K562 (cell line): ENCODE measurements around the gene GALNT7. TPM values are rescaled to one million over a fixed set of nuclear protein-coding genes. Genes with fewer than 3 reads are reported as not detected.
A peak's percentile ranks its signal among the peaks of the same experiment; 100 is the strongest.

Experiments used
- ATAC-seq: fragments of 200-7000 bp; cut with Tn5 transposase; 3 replicates; pipeline ENCODE4 v1.9.1; 2020; ENCODE audit warnings: moderate library complexity
- BruUV-seq: library from RNA; stranded (reverse); fragments of 400-500 nt; replicated peaks from 2 replicates; lab custom pipeline; 2021; lab: Mats Ljungman, UMichigan
- CTCF ChIA-PET: fragments of 300-600 bp; formaldehyde crosslinking; extraction: SDS; loops from one replicate; lab custom pipeline; 2021; ENCODE audit warnings: low intra/inter-chr PET ratio; lab: Yijun Ruan, JAX
- POLR2A ChIA-PET: fragments of 300-600, 350-650 bp; sonication (Branson Sonifier 250); formaldehyde crosslinking; extraction: SDS; loops from one replicate; lab custom pipeline; 2021; ENCODE audit warnings: antibody characterized with exemption, inconsistent platforms; lab: Yijun Ruan, JAX
- DNase-seq, 4 experiments: peaks; one replicate each; pipeline versions ENCODE4 v3.0.0 to v3.0.0-alpha.2; 2011 to 2018; ENCODE audit warnings: low spot score in 3 of 4, mixed read lengths in 3 of 4; ENCODE audit errors: extremely low read depth in 1 of 4
- FAIRE-seq: peaks from 2 replicates; lab custom pipeline; 2011; peaks lifted over from hg19 to GRCh38; lab: Jason Lieb, UNC
- H2AFZ ChIP-seq: 2 replicates; pipeline ENCODE4 v1.6.0; 2011; ENCODE audit warnings: low read depth, low read length, control low read depth, inconsistent platforms
- H3K27ac ChIP-seq: fragments of 200-600 bp; 3 replicates; pipeline ENCODE4 v1.8.0; 2011; ENCODE audit warnings: low read depth, mild to moderate bottlenecking, control low read depth, inconsistent platforms, low read length, moderate library complexity, mixed read lengths; ENCODE audit errors: extremely low read depth
- H3K27me3 ChIP-seq, 2 experiments: fragments of 300-600 bp in 1 of 2; 2 replicates in 1 of 2; 3 replicates in 1 of 2; pipeline versions ENCODE4 v1.6.0 to v1.8.0; 2011; ENCODE audit warnings: inconsistent platforms in 2 of 2, low read length in 2 of 2, mild to moderate bottlenecking in 1 of 2, mixed read lengths in 1 of 2, moderate library complexity in 1 of 2; ENCODE audit not compliant: control insufficient read depth in 2 of 2, insufficient read depth in 2 of 2
- H3K36me3 ChIP-seq: fragments of 300-600 bp; 3 replicates; pipeline ENCODE4 v1.8.0; 2011; ENCODE audit warnings: mild to moderate bottlenecking, low read length, inconsistent platforms; ENCODE audit not compliant: control insufficient read depth, insufficient read depth
- H3K4me1 ChIP-seq, 2 experiments: fragments of 200-600 bp in 1 of 2; replicated peaks in 1 of 2; 2 replicates in 1 of 2; 3 replicates in 1 of 2; pipeline versions ENCODE4 v1.5.1 to v1.8.0; 2011; ENCODE audit warnings: inconsistent platforms in 2 of 2, low read length in 2 of 2, mild to moderate bottlenecking in 1 of 2, mixed read lengths in 1 of 2, moderate library complexity in 1 of 2; ENCODE audit not compliant: control insufficient read depth in 2 of 2, insufficient read depth in 2 of 2
- H3K4me2 ChIP-seq: 2 replicates; pipeline ENCODE4 v1.6.1; 2011; ENCODE audit warnings: low read length, control low read depth, inconsistent platforms, mixed read lengths; ENCODE audit not compliant: insufficient read depth
- H3K4me3 ChIP-seq: fragments of 200-600 bp; sonication (generic), shearing (Covaris generic); 2 replicates; pipeline ENCODE4 v1.5.1; 2016; ENCODE audit warnings: control low read depth, inconsistent platforms
- H3K79me2 ChIP-seq: fragments of 200-600 bp; 3 replicates; pipeline ENCODE4 v1.8.0; 2011; ENCODE audit warnings: low read length, inconsistent platforms; ENCODE audit not compliant: control insufficient read depth, insufficient read depth
- H3K9ac ChIP-seq, 2 experiments: 2 replicates each; pipeline versions ENCODE4 v1.6.0 to v1.6.1; 2011; ENCODE audit warnings: low read depth in 2 of 2, low read length in 2 of 2, control low read depth in 1 of 2, inconsistent platforms in 1 of 2, mild to moderate bottlenecking in 1 of 2, mixed read lengths in 1 of 2; ENCODE audit not compliant: insufficient read depth in 1 of 2
- H3K9me1 ChIP-seq: one replicate; pipeline ENCODE4 v1.6.0; 2011; ENCODE audit warnings: inconsistent platforms, mild to moderate bottlenecking, low read length, moderate library complexity; ENCODE audit not compliant: control insufficient read depth, insufficient read depth
- H3K9me3 ChIP-seq: replicated peaks from 2 replicates; pipeline ENCODE4 v1.5.1; 2011; ENCODE audit warnings: low read depth, low read length, inconsistent platforms; ENCODE audit not compliant: control insufficient read depth, insufficient read depth
- H4K20me1 ChIP-seq: replicated peaks from 2 replicates; pipeline ENCODE4 v1.6.1; 2011; ENCODE audit warnings: low read length, inconsistent platforms, mixed read lengths; ENCODE audit not compliant: control insufficient read depth, insufficient read depth
- CREB1 ChIP-seq, 2 experiments: sonication (generic) in 1 of 2; formaldehyde crosslinking in 1 of 2; IDR thresholded peaks; 2 replicates each; pipeline versions ENCODE4 v1.6.1 to v1.8.0; 2012 to 2022; ENCODE audit warnings: inconsistent platforms in 1 of 2, mild to moderate bottlenecking in 1 of 2, missing genetic modification reagents in 1 of 2, moderate library complexity in 1 of 2
- FOXJ2 ChIP-seq: fragments of 200-800 bp; sonication (Bioruptor generic); IDR thresholded peaks from 2 replicates; pipeline ENCODE4 v1.6.1; 2016; ENCODE audit warnings: missing genetic modification characterization, missing compliant biosample characterization
- FOXP4 ChIP-seq: sonication (generic); formaldehyde crosslinking; IDR thresholded peaks from 2 replicates; pipeline ENCODE4 v1.8.0; 2022; ENCODE audit warnings: mild to moderate bottlenecking, missing genetic modification reagents, borderline replicate concordance
- HBP1 ChIP-seq: fragments of 450-650 bp; formaldehyde crosslinking; IDR thresholded peaks from 2 replicates; pipeline ENCODE4 v1.4.0; 2022; ENCODE audit warnings: missing genetic modification characterization
- NCOA4 ChIP-seq: fragments of 450-650 bp; IDR thresholded peaks from 2 replicates; pipeline ENCODE4 v1.6.1; 2018; ENCODE audit warnings: mild to moderate bottlenecking; ENCODE audit not compliant: partially characterized antibody
- NFRKB ChIP-seq: fragments of 450-650 bp; IDR thresholded peaks from 2 replicates; pipeline ENCODE4 v1.6.1; 2016; ENCODE audit warnings: low read depth
- PRDM10 ChIP-seq: fragments of 450-650 bp; IDR thresholded peaks from 2 replicates; pipeline ENCODE4 v1.6.1; 2018; ENCODE audit not compliant: partially characterized antibody
- RFX1 ChIP-seq: fragments of 450-650 bp; IDR thresholded peaks from 2 replicates; pipeline ENCODE4 v1.6.1; 2016; ENCODE audit warnings: mild to moderate bottlenecking, moderate library complexity
- RNF2 ChIP-seq: sonication (generic); IDR thresholded peaks from 2 replicates; pipeline ENCODE4 v1.6.1; 2016
- SMAD1 ChIP-seq: fragments of 150-350 bp; IDR thresholded peaks from 2 replicates; pipeline ENCODE4 v1.6.1; 2014; ENCODE audit warnings: low read length, low read depth; ENCODE audit not compliant: partially characterized antibody
- TFAP4 ChIP-seq: sonication (generic); formaldehyde crosslinking; IDR thresholded peaks from 2 replicates; pipeline ENCODE4 v1.8.0; 2022; ENCODE audit warnings: missing genetic modification reagents, mild to moderate bottlenecking, moderate library complexity, borderline replicate concordance
- TRIM24 ChIP-seq, 2 experiments: fragments of 450-650 bp; IDR thresholded peaks; 2 replicates each; pipeline ENCODE4 v1.6.1; 2016
- ZNF253 ChIP-seq: fragments of 250-450 bp; sonication (Bioruptor Pico); conservative IDR thresholded peaks from 2 replicates; pipeline ENCODE4 v1.6.1; 2021; ENCODE audit warnings: mild to moderate bottlenecking
- ZNF384 ChIP-seq: IDR thresholded peaks from 2 replicates; pipeline ENCODE4 v1.6.1; 2012; ENCODE audit warnings: low read depth, low read length, improper control_type of control experiment
- WGBS: fragments of 100-300 bp; shearing (Covaris generic); methylation state at CpG from one replicate; pipeline ENCODE4 v1.1.6; 2016; ENCODE audit warnings: low coverage, mixed read lengths; ENCODE audit not compliant: insufficient coverage; ENCODE audit errors: missing lambda C conversion rate; 5-methylcytosine and 5-hydroxymethylcytosine counted together
- in situ Hi-C: fragments of 300-500 bp; cut with MboI; formaldehyde crosslinking; loops from 4 replicates; pipeline ENCODE4 v1.15.0; 2018; ENCODE audit warnings: inconsistent platforms, mixed read lengths
- intact Hi-C: fragments of 100-400 bp; cut with micrococcal nuclease; formaldehyde crosslinking; loops from 2 replicates; pipeline ENCODE4 v1.14.2; 2022
- polyA plus RNA-seq, 8 experiments: library from polyadenylated mRNA; depleted of rRNA in 4 of 8; stranded (reverse) in 5 of 8; unstranded in 3 of 8; fragments of >200 nt; fragmentation: Nextera tagmentation in 2 of 8; fragmentation: Illumina TruSeq in 1 of 8; extraction: Ambion mirVana in 2 of 8; extraction: Trizol in 1 of 8; gene quantifications; 2 replicates each; pipeline versions ENCODE4 v1.2.1 to v1.2.3, GENCODE V29; 2011 to 2014; ENCODE audit warnings: inconsistent platforms in 1 of 8, missing spikeins in 1 of 8
- total RNA-seq, 7 experiments: library from RNA; depleted of rRNA in 6 of 7; stranded (reverse); fragments of >200 nt in 6 of 7; fragmentation: Illumina TruSeq in 2 of 7; extraction: Trizol in 2 of 7; gene quantifications; 2 replicates each; pipeline versions ENCODE4 v1.2.1 to v1.2.3, GENCODE V29; 2011 to 2021; ENCODE audit warnings: low replicate concordance in 1 of 7

GALNT7 gene
- total and polyA plus RNA-seq, 9 of the 15 experiments (the other 6 are each of a cell fraction or from before 2014, with no cell fraction given) = 16.7 to 38.7 (median 31.1) TPM

GRCh38 chr4:173217727-173218126 is 49.1 kb downstream of the GALNT7 start:
- peak; percentile 29 for FAIRE-seq
- intact Hi-C loops (loop anchor here (5.0 kb wide), 1 partner anchor 45 kb away; no protein-coding TSS in a partner anchor), in situ Hi-C loops (no loop called here)
- ChIA-PET CTCF (no interaction called here), POLR2A (no interaction called here)
- H3K4me1 ChIP-seq = peaks cover 11 to 40% of the 10 kb centered on the region in 2 experiments
- peaks cover 81% of the 10 kb centered on the region for H3K79me2 ChIP-seq
- no TSS peak for BruUV-seq
- peak overlapping the region; percentile 28; the same call in 1 of the 2 replicates for H3K4me2 ChIP-seq
- H3K27ac ChIP-seq = peak overlapping the region; percentile 84; the same call in 2 of the 3 replicates
- H3K9me3 ChIP-seq = no peaks in the 10 kb centered on the region
- peak overlapping the region in 1 of 2 experiments; percentile 51; a peak in 2 of 4 replicates for H3K9ac ChIP-seq
- WGBS = 21% methylated on average over 2 of the region's 2 CpGs
- no peaks in the 10 kb centered on the region; the same call in 1 of the 2 replicates for H4K20me1 ChIP-seq
- ATAC-seq = peak; percentile 48
- H3K9me1 ChIP-seq = no peaks in the 10 kb centered on the region
- H3K4me3 ChIP-seq = no peak overlapping the region
- H3K27me3 ChIP-seq = no peaks in the 10 kb centered on the region
- H2AFZ ChIP-seq = no peak overlapping the region
- H3K36me3 ChIP-seq = no peaks in the 10 kb centered on the region
- DNase-seq = peak in 3 of 4 experiments; percentile 21 to 56 (median 27)
- TF ChIP-seq TRIM24 (IDR thresholded peaks at IDR 0.05) (no peak), SMAD1 (no peak), FOXJ2 (tag) (no peak), NCOA4 (no peak), RFX1 (no peak), CREB1 (IDR thresholded peaks at IDR 0.05) (no peak), CREB1 (CRISPR knock-in tag; IDR thresholded peaks at IDR 0.05) (no peak), ZNF384 (no peak), PRDM10 (no peak), NFRKB (no peak), HBP1 (no peak), FOXP4 (CRISPR knock-in tag) (no peak), TFAP4 (CRISPR knock-in tag) (no peak), RNF2 (no peak), ZNF253 (no peak)
